ENCODE data around the gene PDE4DIP. TPM values are rescaled to one million over a fixed set of nuclear protein-coding genes. Genes with fewer than 3 reads are reported as not detected.

Gene PDE4DIP
- total RNA-seq, 2 experiments from 2014 or later: 21.5 to 22.3 TPM

Other genes starting within 250 kb of the PDE4DIP start
- 10 to 100 TPM; 13.9 to 14.3 TPM for gene NBPF14, start 248.4 kb upstream of the PDE4DIP start, total RNA-seq
- gene NUDT4B, start 95.7 kb upstream of the PDE4DIP start, total RNA-seq: not detected

Data from activated CD8-positive, alpha-beta T cell treated with anti-CD3 and anti-CD28 coated beads, Interleukin-2, amount 10 ng/mL, durations not matched to agents 7 days and 5 days (primary cell).